Anterior cingulate cortex (tissue), 58 donors: Measurements from ENCODE around the gene EMX1.
"Not testable (repeated sequence)": the region's sequence is repeated elsewhere in the genome, so short reads cannot be mapped to it uniquely, and the experiment has no call there.

Source experiments
- DNase-seq, 58 donors: peaks; one replicate each; lab custom pipeline; 2025; lab: John Stamatoyannopoulos, UW

Gene EMX1

DNA sequence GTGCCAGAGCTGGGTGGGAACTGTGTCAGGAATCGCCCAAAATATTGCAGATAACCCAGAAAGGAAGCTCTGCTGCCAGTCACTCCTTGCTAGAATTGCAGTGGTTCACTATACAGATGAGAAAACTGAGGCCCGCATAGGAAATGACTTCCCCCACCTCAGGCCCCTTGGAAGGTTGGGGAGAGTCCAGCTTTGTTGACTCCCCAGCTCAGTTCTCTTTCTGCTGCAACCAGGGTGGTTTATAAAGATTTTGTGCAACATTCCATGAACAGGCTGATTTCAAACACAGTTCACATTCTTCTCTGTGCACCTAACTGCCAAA, 18.8 kb upstream of the EMX1 start:
- no peak for DNase-seq

DNA sequence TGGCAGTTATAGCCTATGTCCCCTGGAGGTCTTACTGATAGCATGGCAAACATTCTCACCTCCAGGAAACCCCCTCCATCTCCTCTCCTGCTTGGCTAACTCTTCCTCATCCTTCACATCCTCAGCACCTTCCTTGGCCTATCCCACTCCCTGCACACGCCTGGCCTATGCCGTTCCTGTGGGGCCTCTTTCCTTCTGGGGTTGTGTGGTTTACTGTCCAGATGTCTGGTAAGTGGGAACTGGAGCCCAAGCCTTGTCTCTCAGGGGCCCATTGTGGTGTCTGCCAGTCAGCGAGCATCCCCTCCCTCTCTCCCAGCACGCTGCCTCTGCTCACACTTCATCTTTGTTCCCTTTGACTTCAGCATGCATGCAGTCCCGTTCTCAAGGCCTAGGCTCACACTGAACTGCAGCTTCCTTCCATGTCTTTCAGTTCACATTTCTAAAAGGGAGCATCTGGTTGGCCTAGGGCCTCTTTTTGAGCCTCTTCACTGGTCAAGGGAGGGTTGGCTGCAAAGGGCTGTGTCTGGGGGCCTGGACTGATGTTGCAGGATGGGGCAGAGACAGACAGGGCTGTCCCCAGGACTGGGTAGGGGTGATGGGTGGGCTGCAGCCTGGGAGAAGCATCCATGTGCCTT, 17.0 kb upstream of the EMX1 start:
- no peak for DNase-seq

DNA sequence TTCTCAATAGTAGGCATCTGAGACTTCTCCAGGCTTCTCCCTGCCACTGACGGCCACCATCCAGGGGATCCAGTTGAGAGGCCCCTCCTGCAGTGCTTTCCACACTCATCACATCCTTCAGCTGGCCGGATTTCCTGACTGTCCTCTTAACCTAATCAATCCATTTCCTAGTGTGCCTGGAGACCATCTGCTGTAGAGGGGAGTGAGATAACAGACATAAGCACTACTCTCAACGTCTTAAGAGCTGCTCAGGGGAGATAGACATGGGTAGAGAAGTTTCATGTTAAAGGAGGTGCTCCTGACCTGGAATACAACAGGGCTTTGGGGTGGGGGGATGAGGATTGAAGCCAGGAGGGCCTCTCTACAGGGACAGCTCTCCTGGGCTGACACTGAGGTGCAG, 15.9 kb upstream of the EMX1 start:
- no peak for DNase-seq

DNA sequence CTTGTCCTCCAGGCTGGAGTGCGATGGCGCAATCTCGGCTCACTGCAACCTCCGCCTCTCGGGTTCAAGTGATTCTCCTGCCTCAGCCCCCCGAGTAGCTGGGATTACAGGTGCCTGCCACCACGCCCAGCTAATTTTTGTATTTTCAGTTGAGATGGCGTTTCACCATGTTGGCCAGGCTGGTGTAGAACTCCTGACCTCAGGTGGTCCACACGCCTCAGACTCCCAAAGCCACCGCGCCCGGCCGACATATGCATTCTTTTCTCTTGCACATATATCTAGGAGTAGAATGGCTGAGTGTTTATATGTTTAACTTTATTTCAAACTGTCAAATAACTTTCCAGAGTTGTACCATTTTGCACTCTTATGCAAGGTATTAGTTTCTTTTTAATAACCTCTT, 9.9 kb upstream of the EMX1 start:
- not testable (repeated sequence) for DNase-seq

DNA sequence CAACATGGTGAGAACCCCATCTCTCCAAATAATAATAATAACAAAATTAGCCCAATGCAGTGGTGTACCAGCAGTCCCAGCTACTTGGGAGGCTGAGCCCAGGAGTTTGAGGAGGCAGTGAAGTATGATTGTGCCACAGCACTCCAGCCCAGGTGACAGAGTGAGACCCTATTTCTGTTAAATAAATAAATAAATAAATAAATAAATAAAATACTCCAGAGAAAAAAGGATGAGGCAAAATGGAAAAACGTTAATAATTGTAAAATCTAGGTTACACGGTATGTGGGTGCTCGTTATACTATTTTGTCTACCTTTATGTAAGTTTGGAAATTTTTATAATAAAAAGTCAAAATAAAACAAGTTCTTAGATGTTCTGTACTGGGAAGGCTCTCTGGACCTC, 8.6 kb upstream of the EMX1 start:
- no peak for DNase-seq

DNA sequence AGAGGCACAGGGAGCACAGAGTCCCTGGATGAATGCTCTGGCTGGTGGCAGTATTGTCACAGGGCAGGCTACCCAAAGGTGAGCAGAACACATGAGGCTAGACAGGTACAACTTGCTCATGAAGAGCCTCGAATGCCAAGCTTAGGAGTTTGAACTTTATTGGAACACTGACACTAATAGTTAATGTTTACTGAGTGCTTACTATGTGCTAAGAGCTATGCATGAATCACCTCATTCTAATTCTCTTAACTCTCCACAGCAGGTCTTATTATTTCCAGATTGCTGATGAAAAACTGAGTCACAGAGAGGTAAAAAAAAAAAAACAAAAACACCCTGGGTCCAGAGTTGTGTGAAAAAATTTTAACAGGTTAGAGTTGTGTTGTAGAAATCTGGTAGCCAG, 6.1 kb upstream of the EMX1 start:
- no peak for DNase-seq

DNA sequence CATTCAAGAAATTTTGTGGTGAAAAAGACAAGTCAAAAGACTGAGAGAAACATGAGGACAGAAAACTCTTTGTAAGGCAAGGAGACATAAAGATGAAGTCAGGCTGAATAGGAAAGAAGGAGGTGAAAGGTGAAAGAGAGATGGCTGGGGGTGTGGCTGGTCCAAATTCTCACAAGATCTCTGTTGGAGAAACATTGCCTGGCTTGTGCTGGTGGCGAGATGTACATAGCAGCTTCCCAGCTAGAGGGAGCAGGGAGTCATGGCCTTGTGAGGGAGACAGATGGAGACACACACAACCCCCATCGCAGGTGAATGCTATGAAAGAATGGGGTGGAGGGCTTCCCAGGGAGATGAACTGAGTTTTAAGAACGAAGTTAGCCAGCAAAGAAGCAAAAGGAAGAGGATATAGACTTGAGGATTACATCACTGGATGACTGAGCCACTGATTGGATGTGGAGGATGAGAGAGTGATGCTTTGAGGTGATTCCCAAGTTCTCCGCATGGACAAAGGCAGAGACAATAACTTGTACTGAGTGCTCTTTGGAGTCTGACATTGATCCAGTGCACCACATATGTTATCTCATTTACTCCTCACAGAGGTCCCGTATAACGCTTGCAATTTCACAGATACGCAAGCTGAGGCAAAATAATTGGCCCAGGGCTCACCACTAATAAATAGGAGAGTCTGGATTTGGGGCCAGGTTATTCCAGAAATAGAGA, 3.7 kb upstream of the EMX1 start:
- no peak for DNase-seq

DNA sequence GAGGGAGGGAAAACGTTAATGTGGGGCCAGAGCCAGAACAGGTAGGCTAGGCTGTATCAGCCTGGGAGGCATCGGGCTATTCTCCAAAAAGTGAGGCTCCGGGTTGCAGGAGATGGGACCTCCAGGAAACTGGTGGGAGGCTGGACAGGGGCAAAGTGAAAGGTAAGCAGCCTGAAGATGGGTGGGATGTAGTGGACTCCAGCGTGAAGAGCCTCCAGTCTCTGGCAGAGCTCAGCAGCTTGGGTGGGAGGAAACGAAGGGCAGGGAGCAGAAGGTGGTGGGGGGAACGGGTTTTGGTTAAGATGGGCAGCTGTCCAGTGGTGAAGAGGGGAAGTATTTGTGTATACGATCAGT, 3.1 kb upstream of the EMX1 start:
- no peak for DNase-seq

DNA sequence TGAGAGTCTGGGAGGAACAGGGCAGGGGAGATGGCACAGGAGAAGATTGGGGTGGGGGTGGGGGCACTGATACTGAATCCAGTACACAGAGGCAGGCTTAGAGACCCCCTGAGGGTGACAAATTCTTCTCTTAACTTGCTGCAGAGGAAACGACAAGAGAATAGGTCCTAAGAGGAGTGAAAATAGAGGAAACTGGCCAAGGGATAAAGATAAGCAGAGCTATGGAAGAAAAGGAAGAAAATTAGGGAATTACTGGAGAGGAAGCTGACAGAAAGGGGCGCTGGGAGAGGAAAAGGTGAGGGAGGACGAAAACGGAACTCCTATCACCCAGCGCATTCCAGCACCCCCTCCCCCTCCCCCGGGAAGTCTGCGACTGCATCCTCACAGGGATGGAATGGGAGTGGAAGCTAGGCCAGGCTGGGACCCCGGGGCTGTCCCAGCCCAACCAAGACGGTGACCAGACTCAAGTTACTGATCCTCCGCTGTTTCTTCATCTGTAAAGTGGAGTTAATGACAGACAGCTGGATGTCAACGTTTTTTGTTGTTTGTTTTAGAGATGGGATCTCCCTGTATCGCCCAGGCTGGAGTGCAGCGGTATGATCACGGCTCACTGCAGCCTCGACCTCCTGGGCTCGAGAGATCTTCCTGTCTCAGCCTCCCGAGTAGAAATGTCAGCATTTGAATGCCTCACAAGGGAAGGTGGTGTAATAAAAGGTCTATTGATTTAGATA, 2.6 kb upstream of the EMX1 start:
- no peak for DNase-seq

DNA sequence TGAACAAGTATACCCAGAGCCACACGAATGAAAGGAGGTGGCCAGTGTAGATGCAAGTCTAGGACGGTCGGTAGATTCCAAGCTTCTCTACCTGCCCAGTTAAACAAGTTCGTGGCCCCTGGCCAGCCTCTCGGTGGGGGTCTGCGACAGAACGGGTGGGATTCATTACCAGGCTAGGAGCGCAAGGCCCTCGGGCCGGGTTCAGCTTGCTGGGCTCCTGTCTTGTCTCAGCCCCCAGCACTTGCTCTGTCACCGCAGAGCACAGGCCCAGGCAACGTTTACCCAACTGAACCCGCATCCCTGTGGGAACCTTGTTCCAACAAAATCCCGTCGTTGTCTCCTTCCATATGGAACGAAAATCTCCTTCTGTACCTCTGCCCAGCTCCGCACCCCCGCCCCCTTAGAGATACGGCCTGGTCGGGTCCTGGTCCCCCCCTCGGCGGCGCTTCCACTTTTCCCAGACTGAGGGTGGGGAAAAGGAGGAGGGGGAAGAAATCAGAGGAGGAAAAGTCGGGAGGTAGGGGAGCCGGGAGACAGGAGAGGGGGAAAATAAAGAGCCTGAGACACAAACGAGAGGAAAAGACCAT, 1.9 kb upstream of the EMX1 start:
- no peak for DNase-seq

DNA sequence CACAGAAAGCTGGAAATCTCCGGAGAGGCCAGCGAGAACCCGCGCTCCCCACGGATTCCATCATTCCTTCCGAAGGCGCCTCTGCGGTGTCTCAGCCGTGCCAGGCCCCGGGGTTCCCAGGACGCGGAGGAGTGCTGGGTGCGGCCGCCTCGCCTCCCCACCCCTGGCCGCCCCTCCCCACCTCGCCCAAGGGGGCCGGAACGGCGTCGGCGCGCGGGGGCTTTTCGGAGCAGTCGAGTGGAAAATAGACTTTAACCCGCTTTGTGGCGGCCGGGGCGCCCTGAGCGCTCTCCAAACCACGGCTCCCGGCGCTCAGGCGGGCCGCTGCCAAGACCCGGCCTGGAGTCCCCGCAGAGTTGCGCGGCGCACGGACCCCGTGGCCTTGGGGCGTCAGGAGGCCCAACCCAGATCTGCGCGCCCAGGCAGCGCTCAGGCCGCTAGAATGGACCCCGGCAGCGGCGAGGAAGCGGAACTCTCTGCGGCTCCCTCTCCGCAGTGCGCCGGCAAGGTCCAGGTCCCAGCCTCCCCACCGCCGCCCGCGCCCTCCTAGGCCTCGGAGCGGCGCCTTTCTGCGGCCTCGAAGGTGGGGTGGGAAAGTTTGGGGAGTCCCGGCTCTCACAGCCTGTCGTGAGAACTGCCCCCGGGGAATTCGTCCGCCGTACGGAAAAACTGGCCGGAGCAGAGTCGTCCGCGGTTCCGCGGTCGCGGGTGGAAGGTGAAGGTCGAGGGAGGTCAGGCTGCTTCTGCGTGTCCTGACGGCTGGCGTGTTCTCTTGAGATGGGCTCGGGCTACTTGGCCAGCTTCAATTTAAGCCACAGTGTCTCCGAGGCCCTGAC, 1.2 kb upstream of the EMX1 start:
- DNase-seq: peak in 6 of 58 donors; percentile 17 to 40 (median 28)

DNA sequence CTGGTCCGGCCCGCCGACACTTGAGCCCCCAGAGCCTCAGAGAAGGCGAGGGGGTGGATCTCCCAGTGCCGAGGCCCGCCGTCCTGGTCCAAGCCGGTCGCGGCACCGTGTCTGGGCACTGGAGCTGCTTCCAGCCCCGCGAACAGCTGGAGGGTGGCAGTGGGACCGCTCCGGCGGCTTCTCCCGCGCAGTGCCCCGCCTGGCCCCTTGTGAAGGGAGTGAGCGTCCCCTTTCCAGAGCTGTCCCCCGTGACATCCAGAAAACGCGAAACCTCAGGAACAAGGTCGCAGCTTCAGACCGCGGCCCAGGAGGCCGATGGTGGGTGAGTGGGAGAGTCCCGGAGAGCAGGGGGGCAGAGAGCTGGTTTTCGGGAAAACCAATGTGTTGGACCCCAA, 579 bp upstream of the EMX1 start:
- no peak for DNase-seq

DNA sequence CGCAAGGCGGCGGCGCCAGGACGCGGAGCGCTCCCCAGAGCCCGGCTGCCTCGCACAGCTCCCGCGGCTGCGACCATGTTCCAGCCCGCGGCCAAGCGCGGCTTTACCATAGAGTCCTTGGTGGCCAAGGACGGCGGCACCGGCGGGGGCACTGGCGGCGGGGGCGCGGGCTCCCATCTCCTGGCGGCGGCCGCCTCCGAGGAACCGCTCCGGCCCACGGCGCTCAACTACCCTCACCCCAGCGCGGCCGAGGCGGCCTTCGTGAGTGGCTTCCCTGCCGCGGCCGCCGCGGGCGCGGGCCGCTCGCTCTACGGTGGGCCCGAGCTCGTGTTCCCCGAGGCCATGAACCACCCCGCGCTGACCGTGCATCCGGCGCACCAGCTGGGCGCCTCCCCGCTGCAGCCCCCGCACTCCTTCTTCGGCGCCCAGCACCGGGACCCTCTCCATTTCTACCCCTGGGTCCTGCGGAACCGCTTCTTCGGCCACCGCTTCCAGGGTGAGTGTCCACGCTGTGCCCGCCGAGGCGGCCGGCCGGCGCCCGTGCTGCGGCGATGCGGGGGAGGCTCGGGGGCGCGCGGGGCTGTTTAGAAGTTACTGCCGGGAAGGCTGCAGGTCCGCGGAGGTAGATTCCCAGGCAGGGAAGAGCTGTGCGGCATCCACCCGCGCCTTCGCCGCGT, 696 bp downstream of the EMX1 start:
- DNase-seq: peak in 1 of 58 donors; percentile 36

DNA sequence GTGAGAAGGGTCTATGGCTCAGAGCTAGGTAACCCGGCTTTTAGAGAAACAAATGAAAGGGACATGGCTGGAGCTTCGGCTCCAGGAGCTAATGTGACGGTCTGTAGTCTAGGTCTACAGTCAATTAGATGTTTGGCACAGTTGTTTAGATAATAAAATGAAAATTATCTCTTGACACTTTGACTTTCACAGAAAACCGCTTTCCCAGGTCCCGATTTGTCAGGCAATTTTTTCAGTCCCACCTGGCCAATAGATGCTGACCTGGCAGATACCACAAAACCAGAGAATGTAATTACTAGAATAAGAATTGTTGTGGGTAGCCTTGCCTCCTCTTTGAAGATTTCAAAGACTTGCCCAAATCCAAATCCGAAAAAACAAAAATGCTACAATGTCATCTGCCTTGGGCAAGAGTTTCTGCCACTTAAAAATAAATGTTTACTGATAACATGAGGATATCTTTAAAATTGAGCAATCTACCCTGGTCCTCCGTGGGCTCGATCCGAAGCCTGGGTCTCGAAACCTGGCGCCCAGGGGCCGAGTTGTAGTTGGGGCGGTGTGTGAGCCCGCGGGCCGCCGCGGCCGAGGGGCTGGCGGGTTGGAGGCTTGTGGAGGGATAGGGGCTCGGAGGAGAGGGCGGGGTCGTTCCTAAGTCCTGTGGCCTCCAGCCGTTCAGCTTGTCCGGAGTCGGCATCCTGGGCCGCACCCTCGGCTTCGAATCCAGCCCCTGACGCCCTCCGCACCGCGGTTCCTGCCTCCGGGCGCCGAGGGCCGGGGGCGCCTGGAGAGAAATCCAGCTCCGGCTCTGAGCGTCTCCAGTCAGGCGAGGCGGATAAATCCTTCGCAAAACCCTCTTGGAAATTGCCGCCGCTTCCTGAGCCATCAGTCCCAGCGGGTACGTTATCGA, 2.3 kb downstream of the EMX1 start:
- no peak for DNase-seq

DNA sequence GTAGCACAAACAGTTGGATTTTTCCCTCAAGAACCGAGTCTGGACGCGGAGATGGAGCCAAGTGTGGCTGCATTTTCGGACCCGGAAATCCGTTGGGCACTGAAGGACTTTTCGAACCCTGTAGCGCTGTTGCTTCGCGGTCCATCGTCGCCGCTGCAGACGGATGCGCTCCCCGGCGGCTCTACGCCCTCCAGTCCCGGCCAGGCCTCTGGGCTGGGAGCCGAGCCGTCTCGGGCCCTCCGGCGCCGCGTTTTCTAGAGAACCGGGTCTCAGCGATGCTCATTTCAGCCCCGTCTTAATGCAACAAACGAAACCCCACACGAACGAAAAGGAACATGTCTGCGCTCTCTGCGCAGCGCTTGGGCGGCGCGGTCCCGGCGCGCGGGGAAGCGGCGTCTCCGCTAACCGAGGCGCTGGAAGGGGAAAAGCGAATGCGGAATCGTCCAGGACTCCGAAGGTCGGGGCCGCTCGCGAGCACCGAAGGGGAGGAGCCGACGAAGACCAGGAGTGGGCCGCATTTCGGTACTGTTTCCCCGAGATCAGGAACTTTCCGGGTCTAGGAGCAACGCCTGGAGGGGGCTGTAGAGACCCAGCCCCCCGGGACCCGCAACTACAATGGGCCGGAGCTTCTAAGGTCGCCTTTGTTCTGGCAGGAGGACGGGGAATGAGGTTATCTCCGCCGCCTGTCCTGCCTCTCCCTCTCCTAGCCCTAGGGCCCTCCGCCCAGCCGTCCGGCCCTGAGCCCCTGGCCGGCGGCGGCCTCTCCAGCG, 3.2 kb downstream of the EMX1 start:
- DNase-seq: no peak

DNA sequence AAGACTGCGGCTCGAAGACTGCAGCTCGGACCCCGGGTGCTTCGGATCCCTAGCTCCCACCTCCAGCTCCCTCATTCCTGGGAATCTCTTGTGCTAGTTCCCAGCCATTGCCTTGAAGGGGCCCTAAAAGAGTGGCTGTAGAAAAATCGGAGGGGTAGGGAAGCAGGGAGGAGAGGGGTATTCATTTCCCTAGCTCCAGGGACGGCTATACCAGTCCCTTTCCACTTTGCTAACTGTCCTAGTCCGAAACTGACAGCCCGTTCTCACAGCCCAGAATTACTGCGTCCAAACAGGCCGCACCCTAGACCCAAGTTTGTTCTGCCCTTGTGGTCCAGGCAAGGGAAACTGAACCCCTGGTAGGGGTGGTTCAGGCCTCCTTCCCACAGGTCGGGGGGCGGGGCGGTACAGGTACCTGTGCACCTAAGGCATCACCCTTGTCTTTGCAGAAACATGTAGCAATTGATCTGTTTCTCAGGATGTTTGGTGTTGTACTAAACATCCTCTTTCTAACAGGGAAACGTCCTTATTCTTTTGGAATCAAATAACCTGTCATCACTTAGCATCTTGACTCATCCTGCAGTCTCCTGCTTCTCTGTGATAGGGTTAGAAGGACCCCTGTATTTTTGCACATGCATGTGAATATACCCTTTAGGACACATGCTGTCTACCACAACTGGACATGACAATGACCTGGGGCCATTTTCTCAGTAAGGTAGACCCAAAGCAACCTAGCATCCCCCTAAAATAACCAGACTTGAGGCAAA, 4.0 kb downstream of the EMX1 start:
- no peak for DNase-seq

DNA sequence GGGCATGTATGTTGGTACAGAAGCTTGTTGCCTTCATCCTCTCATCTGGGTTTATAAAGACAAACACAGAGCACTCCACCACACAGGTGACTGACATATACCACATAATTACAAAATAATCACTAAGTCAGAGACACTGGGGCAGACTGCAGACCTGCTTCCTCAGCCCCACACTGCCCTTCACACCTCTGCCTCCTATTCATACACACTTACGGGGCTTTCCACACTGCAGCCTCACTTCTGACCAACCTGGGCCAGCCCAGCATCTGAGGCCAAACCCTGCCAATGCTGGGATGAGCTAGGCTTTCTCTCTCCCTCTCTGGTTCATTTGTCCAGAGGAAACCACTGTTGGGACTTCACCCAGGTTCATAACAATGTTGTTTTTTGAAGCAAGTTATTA, 4.5 kb downstream of the EMX1 start:
- no peak for DNase-seq
